K562 (cell line): Measurements from ENCODE around the gene PREX1. TPM values are rescaled to one million over a fixed set of nuclear protein-coding genes. Genes with fewer than 3 reads are reported as not detected.
"Not testable (repeated sequence)": the region's sequence is repeated elsewhere in the genome, so short reads cannot be mapped to it uniquely, and the experiment has no call there.

ENCODE experiments used
- ATAC-seq: fragments of 200-7000 bp; cut with Tn5 transposase; 3 replicates; pipeline ENCODE4 v1.9.1; 2020; ENCODE audit warnings: moderate library complexity
- BruUV-seq: library from RNA; stranded (reverse); fragments of 400-500 nt; replicated peaks from 2 replicates; lab custom pipeline; 2021; lab: Mats Ljungman, UMichigan
- CTCF ChIA-PET: fragments of 300-600 bp; formaldehyde crosslinking; extraction: SDS; loops from one replicate; lab custom pipeline; 2021; ENCODE audit warnings: low intra/inter-chr PET ratio; lab: Yijun Ruan, JAX
- POLR2A ChIA-PET: fragments of 300-600, 350-650 bp; sonication (Branson Sonifier 250); formaldehyde crosslinking; extraction: SDS; loops from one replicate; lab custom pipeline; 2021; ENCODE audit warnings: antibody characterized with exemption, inconsistent platforms; lab: Yijun Ruan, JAX
- DNase-seq, 4 experiments: peaks; one replicate each; pipeline versions ENCODE4 v3.0.0 to v3.0.0-alpha.2; 2011 to 2018; ENCODE audit warnings: low spot score in 3 of 4, mixed read lengths in 3 of 4; ENCODE audit errors: extremely low read depth in 1 of 4
- FAIRE-seq: peaks from 2 replicates; lab custom pipeline; 2011; peaks lifted over from hg19 to GRCh38; lab: Jason Lieb, UNC
- H2AFZ ChIP-seq: 2 replicates; pipeline ENCODE4 v1.6.0; 2011; ENCODE audit warnings: low read depth, low read length, control low read depth, inconsistent platforms
- H3K27ac ChIP-seq: fragments of 200-600 bp; 3 replicates; pipeline ENCODE4 v1.8.0; 2011; ENCODE audit warnings: low read depth, mild to moderate bottlenecking, control low read depth, inconsistent platforms, low read length, moderate library complexity, mixed read lengths; ENCODE audit errors: extremely low read depth
- H3K27me3 ChIP-seq, 2 experiments: fragments of 300-600 bp in 1 of 2; 2 replicates in 1 of 2; 3 replicates in 1 of 2; pipeline versions ENCODE4 v1.6.0 to v1.8.0; 2011; ENCODE audit warnings: inconsistent platforms in 2 of 2, low read length in 2 of 2, mild to moderate bottlenecking in 1 of 2, mixed read lengths in 1 of 2, moderate library complexity in 1 of 2; ENCODE audit not compliant: control insufficient read depth in 2 of 2, insufficient read depth in 2 of 2
- H3K36me3 ChIP-seq: fragments of 300-600 bp; 3 replicates; pipeline ENCODE4 v1.8.0; 2011; ENCODE audit warnings: mild to moderate bottlenecking, low read length, inconsistent platforms; ENCODE audit not compliant: control insufficient read depth, insufficient read depth
- H3K4me1 ChIP-seq, 2 experiments: fragments of 200-600 bp in 1 of 2; replicated peaks in 1 of 2; 2 replicates in 1 of 2; 3 replicates in 1 of 2; pipeline versions ENCODE4 v1.5.1 to v1.8.0; 2011; ENCODE audit warnings: inconsistent platforms in 2 of 2, low read length in 2 of 2, mild to moderate bottlenecking in 1 of 2, mixed read lengths in 1 of 2, moderate library complexity in 1 of 2; ENCODE audit not compliant: control insufficient read depth in 2 of 2, insufficient read depth in 2 of 2
- H3K4me2 ChIP-seq: 2 replicates; pipeline ENCODE4 v1.6.1; 2011; ENCODE audit warnings: low read length, control low read depth, inconsistent platforms, mixed read lengths; ENCODE audit not compliant: insufficient read depth
- H3K4me3 ChIP-seq: fragments of 200-600 bp; sonication (generic), shearing (Covaris generic); 2 replicates; pipeline ENCODE4 v1.5.1; 2016; ENCODE audit warnings: control low read depth, inconsistent platforms
- H3K79me2 ChIP-seq: fragments of 200-600 bp; 3 replicates; pipeline ENCODE4 v1.8.0; 2011; ENCODE audit warnings: low read length, inconsistent platforms; ENCODE audit not compliant: control insufficient read depth, insufficient read depth
- H3K9ac ChIP-seq, 2 experiments: 2 replicates each; pipeline versions ENCODE4 v1.6.0 to v1.6.1; 2011; ENCODE audit warnings: low read depth in 2 of 2, low read length in 2 of 2, control low read depth in 1 of 2, inconsistent platforms in 1 of 2, mild to moderate bottlenecking in 1 of 2, mixed read lengths in 1 of 2; ENCODE audit not compliant: insufficient read depth in 1 of 2
- H3K9me1 ChIP-seq: one replicate; pipeline ENCODE4 v1.6.0; 2011; ENCODE audit warnings: inconsistent platforms, mild to moderate bottlenecking, low read length, moderate library complexity; ENCODE audit not compliant: control insufficient read depth, insufficient read depth
- H3K9me3 ChIP-seq: replicated peaks from 2 replicates; pipeline ENCODE4 v1.5.1; 2011; ENCODE audit warnings: low read depth, low read length, inconsistent platforms; ENCODE audit not compliant: control insufficient read depth, insufficient read depth
- H4K20me1 ChIP-seq: replicated peaks from 2 replicates; pipeline ENCODE4 v1.6.1; 2011; ENCODE audit warnings: low read length, inconsistent platforms, mixed read lengths; ENCODE audit not compliant: control insufficient read depth, insufficient read depth
- CC2D1A ChIP-seq: fragments of 450-650 bp; IDR thresholded peaks from 2 replicates; pipeline ENCODE4 v1.6.1; 2017; ENCODE audit warnings: mild to moderate bottlenecking
- SIX5 ChIP-seq, 2 experiments: IDR thresholded peaks; 2 replicates each; pipeline ENCODE4 v1.6.1; 2011; ENCODE audit warnings: low read length in 2 of 2, borderline replicate concordance in 1 of 2, low read depth in 1 of 2, mild to moderate bottlenecking in 1 of 2, moderate library complexity in 1 of 2; ENCODE audit not compliant: insufficient read depth in 1 of 2
- TRIM24 ChIP-seq, 2 experiments: fragments of 450-650 bp; IDR thresholded peaks; 2 replicates each; pipeline ENCODE4 v1.6.1; 2016
- TRIM28 ChIP-seq: fragments of 450-650 bp; IDR thresholded peaks from 2 replicates; pipeline ENCODE4 v1.6.1; 2017
- ZBTB11 ChIP-seq, 3 experiments: fragments of 200-800 bp in 1 of 3; fragments of 250-450 bp in 1 of 3; fragments of 450-650 bp in 1 of 3; sonication (Bioruptor Pico) in 1 of 3; sonication (Bioruptor generic) in 1 of 3; formaldehyde crosslinking in 1 of 3; IDR thresholded peaks; 2 replicates each; pipeline versions ENCODE4 v1.6.1 to v1.8.0; 2016 to 2022; ENCODE audit warnings: mild to moderate bottlenecking in 2 of 3, missing genetic modification characterization in 2 of 3, missing compliant biosample characterization in 1 of 3, moderate library complexity in 1 of 3
- ZNF124 ChIP-seq: sonication (generic); formaldehyde crosslinking; IDR thresholded peaks from 2 replicates; pipeline ENCODE4 v1.8.1; 2022; ENCODE audit warnings: missing genetic modification reagents
- ZNF431 ChIP-seq: sonication (generic); formaldehyde crosslinking; IDR thresholded peaks from 2 replicates; pipeline ENCODE4 v1.8.0; 2022; ENCODE audit warnings: mild to moderate bottlenecking, missing genetic modification reagents
- ZNF696 ChIP-seq: fragments of 250-450 bp; sonication (Bioruptor Pico); conservative IDR thresholded peaks from 2 replicates; pipeline ENCODE4 v1.4.0; 2020; ENCODE audit warnings: mild to moderate bottlenecking, moderate library complexity
- WGBS: fragments of 100-300 bp; shearing (Covaris generic); methylation state at CpG from one replicate; pipeline ENCODE4 v1.1.6; 2016; ENCODE audit warnings: low coverage, mixed read lengths; ENCODE audit not compliant: insufficient coverage; ENCODE audit errors: missing lambda C conversion rate; 5-methylcytosine and 5-hydroxymethylcytosine counted together
- in situ Hi-C: fragments of 300-500 bp; cut with MboI; formaldehyde crosslinking; loops from 4 replicates; pipeline ENCODE4 v1.15.0; 2018; ENCODE audit warnings: inconsistent platforms, mixed read lengths
- intact Hi-C: fragments of 100-400 bp; cut with micrococcal nuclease; formaldehyde crosslinking; loops from 2 replicates; pipeline ENCODE4 v1.14.2; 2022
- polyA plus RNA-seq, 8 experiments: library from polyadenylated mRNA; depleted of rRNA in 4 of 8; stranded (reverse) in 5 of 8; unstranded in 3 of 8; fragments of >200 nt; fragmentation: Nextera tagmentation in 2 of 8; fragmentation: Illumina TruSeq in 1 of 8; extraction: Ambion mirVana in 2 of 8; extraction: Trizol in 1 of 8; gene quantifications; 2 replicates each; pipeline versions ENCODE4 v1.2.1 to v1.2.3, GENCODE V29; 2011 to 2014; ENCODE audit warnings: inconsistent platforms in 1 of 8, missing spikeins in 1 of 8
- total RNA-seq, 7 experiments: library from RNA; depleted of rRNA in 6 of 7; stranded (reverse); fragments of >200 nt in 6 of 7; fragmentation: Illumina TruSeq in 2 of 7; extraction: Trizol in 2 of 7; gene quantifications; 2 replicates each; pipeline versions ENCODE4 v1.2.1 to v1.2.3, GENCODE V29; 2011 to 2021; ENCODE audit warnings: low replicate concordance in 1 of 7
- TF ChIP-seq, protein P1 (sequence below): fragments of 450-650 bp; IDR thresholded peaks from 2 replicates; pipeline ENCODE4 v1.6.1; 2018; ENCODE audit warnings: mild to moderate bottlenecking, low read depth; ENCODE audit not compliant: partially characterized antibody

The PREX1 gene
- total and polyA plus RNA-seq, 9 of the 15 experiments (the other 6 are each of a cell fraction or from before 2014, with no cell fraction given) = 0.37 to 10.4 (median 4.8) TPM

GRCh38 chr20:48775545-48775944 is 52.3 kb downstream of the PREX1 start:
- H3K4me3 ChIP-seq, CTCF ChIA-PET, ATAC-seq, H3K79me2 ChIP-seq, in situ Hi-C loops, H3K27me3 ChIP-seq, H3K9ac ChIP-seq, intact Hi-C loops, H3K27ac ChIP-seq, H3K4me1 ChIP-seq, DNase-seq, H2AFZ ChIP-seq, H3K36me3 ChIP-seq, H4K20me1 ChIP-seq, H3K4me2 ChIP-seq, H3K9me1 ChIP-seq, BruUV-seq, H3K9me3 ChIP-seq, FAIRE-seq: not testable (repeated sequence)
- WGBS = 29% methylated on average over 7 of the region's 7 CpGs
- TF ChIP-seq ZNF431 (CRISPR knock-in tag) (peak; percentile 99), TRIM28 (0 out of 2 replicates have a peak, but pooled peaks have one; percentile 48), TRIM24 (IDR thresholded peaks at IDR 0.05) (0 out of 4 replicates have a peak, but pooled peaks of 1 of the 2 experiments have one; percentile 20)
- TF ChIP-seq, protein P1, sequence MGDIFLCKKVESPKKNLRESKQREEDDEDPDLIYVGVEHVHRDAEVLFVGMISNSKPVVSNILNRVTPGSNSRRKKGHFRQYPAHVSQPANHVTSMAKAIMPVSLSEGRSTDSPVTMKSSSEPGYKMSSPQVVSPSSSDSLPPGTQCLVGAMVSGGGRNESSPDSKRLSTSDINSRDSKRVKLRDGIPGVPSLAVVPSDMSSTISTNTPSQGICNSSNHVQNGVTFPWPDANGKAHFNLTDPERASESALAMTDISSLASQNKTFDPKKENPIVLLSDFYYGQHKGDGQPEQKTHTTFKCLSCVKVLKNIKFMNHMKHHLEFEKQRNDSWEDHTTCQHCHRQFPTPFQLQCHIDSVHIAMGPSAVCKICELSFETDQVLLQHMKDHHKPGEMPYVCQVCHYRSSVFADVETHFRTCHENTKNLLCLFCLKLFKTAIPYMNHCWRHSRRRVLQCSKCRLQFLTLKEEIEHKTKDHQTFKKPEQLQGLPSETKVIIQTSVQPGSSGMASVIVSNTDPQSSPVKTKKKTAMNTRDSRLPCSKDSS = peak; percentile 54
- POLR2A ChIA-PET = interaction anchor here (0.7 kb wide), 1 partner anchor 10 kb away, joined by 3 read pairs; no protein-coding TSS in a partner anchor

DNA sequence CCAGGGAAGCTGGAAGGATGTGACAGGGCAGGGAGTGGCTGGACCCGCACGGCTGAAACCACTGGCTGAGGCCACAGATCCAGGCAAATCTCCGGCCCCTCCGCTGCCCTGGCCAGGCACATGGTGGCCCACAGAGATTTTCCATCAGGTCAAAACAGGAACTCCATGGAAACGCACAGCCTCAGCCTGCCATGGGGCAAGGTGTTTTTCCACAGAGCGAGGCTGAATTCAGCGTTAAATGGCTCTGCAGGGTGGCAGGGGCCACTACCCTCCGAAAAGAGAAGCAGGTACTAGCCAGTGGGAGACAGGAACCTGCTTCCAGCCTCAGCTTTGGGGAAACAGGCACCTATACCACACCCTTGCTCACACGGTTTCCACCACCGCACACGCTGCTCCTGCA is 53.1 kb downstream of the PREX1 start:
- Histone ChIP-seq H3K4me3 (no peak overlapping the region), H3K36me3 (no peaks in the 10 kb centered on the region), H3K9me3 (peaks cover 7% of the 10 kb centered on the region), H3K27me3 (peaks cover 1 to 7% of the 10 kb centered on the region in 2 experiments; a peak in 2 of 5 replicates), H4K20me1 (peaks cover 7% of the 10 kb centered on the region; the same call in 1 of the 2 replicates), H3K9ac (no peak overlapping the region), H3K4me2 (no peak overlapping the region), H3K79me2 (no peaks in the 10 kb centered on the region), H3K27ac (no peak overlapping the region), H3K9me1 (no peaks in the 10 kb centered on the region), H3K4me1 (peaks cover 4 to 10% of the 10 kb centered on the region in 2 experiments; a peak in 3 of 5 replicates), H2AFZ (no peak overlapping the region)
- intact Hi-C loops (no loop called here), in situ Hi-C loops (no loop called here)
- FAIRE-seq (no peak), ATAC-seq (no peak), DNase-seq (no peak)
- TF ChIP-seq ZBTB11 (CRISPR knock-in tag; IDR thresholded peaks at IDR 0.05) (peak in 1 of 3 experiments; percentile 27; a peak in 1 of 6 replicates), SIX5 (IDR thresholded peaks at IDR 0.05; ENCODE audit: borderline replicate concordance in 1 of 2, insufficient read depth in 1 of 2, low read depth in 1 of 2, low read length in 2 of 2) (no peak), ZNF124 (no peak), ZNF696 (no peak), CC2D1A (no peak)
- CTCF ChIA-PET = no interaction called here
- no TSS peak for BruUV-seq
- WGBS = 30% methylated on average over 11 of the region's 11 CpGs
- POLR2A ChIA-PET = no interaction called here
